HCT116 (cell line): ENCODE measurements around the gene TCF7L1.

Experiments
- EGR1 ChIP-seq: IDR thresholded peaks from 2 replicates; pipeline ENCODE4 v1.6.1; 2012; ENCODE audit warnings: low read depth
- EZH2 ChIP-seq: fragments of 200-600 bp; sonication (generic); IDR thresholded peaks from 2 replicates; pipeline ENCODE4 v1.6.1; 2017; ENCODE audit warnings: antibody characterized with exemption, mixed run types
- EZH2phosphoT487 ChIP-seq: fragments of 200-600 bp; IDR thresholded peaks from 2 replicates; pipeline ENCODE4 v1.6.1; 2018; ENCODE audit warnings: antibody characterized with exemption, borderline replicate concordance
- JUND ChIP-seq: IDR thresholded peaks from 2 replicates; pipeline ENCODE4 v1.6.1; 2012
- POLR2A ChIP-seq: IDR thresholded peaks from 2 replicates; pipeline ENCODE4 v1.7.0; 2011; ENCODE audit warnings: borderline replicate concordance; ENCODE audit not compliant: insufficient read depth, insufficient read length; ENCODE audit errors: extremely low read depth
- POLR2AphosphoS5 ChIP-seq: IDR thresholded peaks from 2 replicates; pipeline ENCODE4 v1.6.1; 2011; ENCODE audit warnings: mild to moderate bottlenecking, low read depth, low read length, moderate library complexity
- ZNF274 ChIP-seq: fragments of 200-500 bp; sonication (Bioruptor generic); IDR thresholded peaks from 2 replicates; pipeline ENCODE4 v1.6.1; 2014; ENCODE audit warnings: mild to moderate bottlenecking, low read depth, low read length, inconsistent platforms
- TF ChIP-seq, protein P1 (sequence below): IDR thresholded peaks from 2 replicates; pipeline ENCODE4 v1.6.1; 2012
- TF ChIP-seq, protein P2 (sequence below), 3 experiments: fragments of 200-600 bp in 1 of 3; sonication (generic) in 1 of 3; IDR thresholded peaks in 2 of 3; conservative IDR thresholded peaks in 1 of 3; 2 replicates each; pipeline ENCODE4 v1.5.1; 2012 to 2017; ENCODE audit warnings: low read depth in 2 of 3, low read length in 2 of 3, antibody characterized with exemption in 1 of 3, borderline replicate concordance in 1 of 3, control low read depth in 1 of 3, mild to moderate bottlenecking in 1 of 3, mixed read lengths in 1 of 3, mixed run types in 1 of 3, moderate library complexity in 1 of 3; ENCODE audit not compliant: insufficient read depth in 1 of 3
- TF ChIP-seq, protein P3 (sequence below): IDR thresholded peaks from 2 replicates; pipeline ENCODE4 v1.6.1; 2012

DNA sequence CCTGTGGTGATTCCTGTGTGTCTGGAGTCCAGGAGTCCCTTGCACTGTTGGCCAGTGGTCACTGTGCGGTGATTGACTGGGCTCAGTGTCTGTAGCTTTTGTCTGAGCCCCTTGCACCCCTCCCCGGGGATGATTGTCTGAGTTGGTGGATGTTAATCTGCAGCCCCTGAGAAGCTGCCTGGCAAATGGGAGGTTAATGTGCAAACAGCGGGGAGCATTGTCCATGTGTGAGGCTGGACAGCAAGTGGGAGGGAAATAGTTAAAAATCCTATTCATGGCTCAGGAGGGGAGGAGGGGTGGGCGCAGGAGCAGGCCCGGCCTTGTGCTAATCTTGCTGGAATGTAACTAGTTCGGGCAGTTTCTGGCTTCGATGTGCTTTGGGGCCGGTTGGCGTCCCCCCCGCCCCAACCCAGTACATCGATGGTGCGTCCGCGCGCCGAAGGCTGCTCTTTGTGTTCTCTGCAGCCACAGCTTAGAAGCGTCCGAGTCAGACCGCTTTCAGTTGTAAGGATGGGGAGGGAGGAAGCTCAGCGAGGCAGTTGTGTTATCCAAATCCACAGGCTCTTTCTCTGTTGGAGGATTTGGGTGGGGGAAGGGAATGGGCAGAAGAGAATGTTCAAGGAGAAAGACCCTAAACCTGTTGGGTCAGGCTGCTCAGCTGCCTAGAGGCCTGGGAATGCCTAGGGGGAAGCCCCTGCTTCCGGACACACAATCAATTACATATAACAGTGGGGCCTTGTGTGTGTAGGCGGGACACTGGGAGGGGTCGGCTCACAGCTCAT is 122.8 kb downstream of the TCF7L1 start:
- TF ChIP-seq, protein P1, sequence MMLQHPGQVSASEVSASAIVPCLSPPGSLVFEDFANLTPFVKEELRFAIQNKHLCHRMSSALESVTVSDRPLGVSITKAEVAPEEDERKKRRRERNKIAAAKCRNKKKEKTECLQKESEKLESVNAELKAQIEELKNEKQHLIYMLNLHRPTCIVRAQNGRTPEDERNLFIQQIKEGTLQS = no peak
- TF ChIP-seq EZH2 (no peak), EGR1 (no peak), POLR2A (no peak), JUND (no peak), POLR2AphosphoS5 (no peak), ZNF274 (no peak), EZH2phosphoT487 (no peak)
- TF ChIP-seq, protein P2, sequence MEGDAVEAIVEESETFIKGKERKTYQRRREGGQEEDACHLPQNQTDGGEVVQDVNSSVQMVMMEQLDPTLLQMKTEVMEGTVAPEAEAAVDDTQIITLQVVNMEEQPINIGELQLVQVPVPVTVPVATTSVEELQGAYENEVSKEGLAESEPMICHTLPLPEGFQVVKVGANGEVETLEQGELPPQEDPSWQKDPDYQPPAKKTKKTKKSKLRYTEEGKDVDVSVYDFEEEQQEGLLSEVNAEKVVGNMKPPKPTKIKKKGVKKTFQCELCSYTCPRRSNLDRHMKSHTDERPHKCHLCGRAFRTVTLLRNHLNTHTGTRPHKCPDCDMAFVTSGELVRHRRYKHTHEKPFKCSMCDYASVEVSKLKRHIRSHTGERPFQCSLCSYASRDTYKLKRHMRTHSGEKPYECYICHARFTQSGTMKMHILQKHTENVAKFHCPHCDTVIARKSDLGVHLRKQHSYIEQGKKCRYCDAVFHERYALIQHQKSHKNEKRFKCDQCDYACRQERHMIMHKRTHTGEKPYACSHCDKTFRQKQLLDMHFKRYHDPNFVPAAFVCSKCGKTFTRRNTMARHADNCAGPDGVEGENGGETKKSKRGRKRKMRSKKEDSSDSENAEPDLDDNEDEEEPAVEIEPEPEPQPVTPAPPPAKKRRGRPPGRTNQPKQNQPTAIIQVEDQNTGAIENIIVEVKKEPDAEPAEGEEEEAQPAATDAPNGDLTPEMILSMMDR (IDR thresholded peaks at IDR 0.05 in 2 of 3, conservative IDR thresholded peaks at IDR 0.05 in 1 of 3; ENCODE audit: borderline replicate concordance in 1 of 3, insufficient read depth in 1 of 3, low read depth in 2 of 3, low read length in 2 of 3) = no peak
- TF ChIP-seq, protein P3, sequence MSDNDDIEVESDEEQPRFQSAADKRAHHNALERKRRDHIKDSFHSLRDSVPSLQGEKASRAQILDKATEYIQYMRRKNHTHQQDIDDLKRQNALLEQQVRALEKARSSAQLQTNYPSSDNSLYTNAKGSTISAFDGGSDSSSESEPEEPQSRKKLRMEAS = no peak
